ENCODE data around the gene SCART1.
"Not testable (repeated sequence)": the region's sequence is repeated elsewhere in the genome, so short reads cannot be mapped to it uniquely, and the experiment has no call there.

SCART1 gene

GRCh38 chr10:133489816-133490588 is 36.3 kb downstream of the SCART1 start:
- no peak for TF ChIP-seq CTCF (IDR thresholded peaks at IDR 0.05; ENCODE audit: control extremely low read depth, extremely low read depth, low read depth, missing control alignments)
- DNase-seq (ENCODE audit: extremely low spot score) = no peak
- ChIA-PET CTCF (interaction anchor here (2.0 kb wide), 1 partner anchor 161 kb away, joined by 8 read pairs; no protein-coding TSS in a partner anchor), POLR2A (no interaction called here)

GRCh38 chr10:133493562-133493961 is 39.8 kb downstream of the SCART1 start:
- POLR2A ChIA-PET; CTCF ChIA-PET; DNase-seq (ENCODE audit: extremely low spot score): not testable (repeated sequence)

- DNase-seq (ENCODE audit: extremely low spot score); POLR2A ChIA-PET: not testable (repeated sequence)
- peak; percentile 47 for TF ChIP-seq CTCF (IDR thresholded peaks at IDR 0.05; ENCODE audit: control extremely low read depth, extremely low read depth, low read depth, missing control alignments)
- CTCF ChIA-PET = interaction anchor here (1.0 to 1.8 kb wide), 5 partner anchors 9 to 182 kb away, joined by 3 to 10 read pairs (median 3); no protein-coding TSS in a partner anchor
Observed at GRCh38 chr10:133497363-133497762, 43.6 kb downstream of the SCART1 start.

- POLR2A ChIA-PET; DNase-seq (ENCODE audit: extremely low spot score): not testable (repeated sequence)
- CTCF ChIA-PET = interaction anchor here (1.5 kb wide), 1 partner anchor 169 kb away, joined by 5 read pairs; no protein-coding TSS in a partner anchor
Observed at GRCh38 chr10:133499176-133499575, 45.4 kb downstream of the SCART1 start.

GRCh38 chr10:133500897-133501296 is 47.2 kb downstream of the SCART1 start:
- POLR2A ChIA-PET; DNase-seq (ENCODE audit: extremely low spot score): not testable (repeated sequence)
- CTCF ChIA-PET = interaction anchor here (1.3 kb wide), 1 partner anchor 10 kb away, joined by 3 read pairs; no protein-coding TSS in a partner anchor

GRCh38 chr10:133509700-133510099 is 56.0 kb downstream of the SCART1 start:
- CTCF ChIA-PET = interaction anchor here (1.0 to 1.3 kb wide), 2 partner anchors 72 to 180 kb away, joined by 4 read pairs; no protein-coding TSS in a partner anchor
- DNase-seq (ENCODE audit: extremely low spot score) = no peak
- POLR2A ChIA-PET = no interaction called here
- TF ChIP-seq CTCF (IDR thresholded peaks at IDR 0.05; ENCODE audit: control extremely low read depth, extremely low read depth, low read depth, missing control alignments) = no peak

GRCh38 chr10:133511408-133511807 is 57.7 kb downstream of the SCART1 start:
- TF ChIP-seq CTCF (IDR thresholded peaks at IDR 0.05; ENCODE audit: control extremely low read depth, extremely low read depth, low read depth, missing control alignments) = no peak
- POLR2A ChIA-PET = no interaction called here

GRCh38 chr10:133511907-133512528 is 58.3 kb downstream of the SCART1 start:
- TF ChIP-seq CTCF (IDR thresholded peaks at IDR 0.05; ENCODE audit: control extremely low read depth, extremely low read depth, low read depth, missing control alignments) = no peak
- ChIA-PET CTCF (interaction anchor here (1.0 kb wide), 1 partner anchor 11 kb away, joined by 3 read pairs; no protein-coding TSS in a partner anchor), POLR2A (no interaction called here)
- no peak for DNase-seq (ENCODE audit: extremely low spot score)

More at GRCh38 chr10:133511408-133511807, 57.7 kb downstream of the SCART1 start:
- DNase-seq (ENCODE audit: extremely low spot score) = no peak
- CTCF ChIA-PET = interaction anchor here (1.0 kb wide), 1 partner anchor 10 kb away, joined by 3 read pairs; no protein-coding TSS in a partner anchor

All from GM10248 (cell line).